Trophoblast cell (in vitro differentiated cells and primary cell): Measurements from ENCODE around the gene LANCL3.

ENCODE experiments used
- DNase-seq, 2 donors: peaks; one replicate each; pipeline ENCODE4 v3.0.0-alpha.2; 2016
- H2AFZ ChIP-seq: 2 replicates; pipeline ENCODE4 v1.6.1; 2013; ENCODE audit warnings: low read length, moderate library complexity, mild to moderate bottlenecking; ENCODE audit not compliant: insufficient read depth, poor library complexity
- H2AK5ac ChIP-seq: 2 replicates; pipeline ENCODE4 v1.6.1; 2013; ENCODE audit warnings: mild to moderate bottlenecking, low read length
- H2BK120ac ChIP-seq: 2 replicates; pipeline ENCODE4 v1.6.1; 2013; ENCODE audit warnings: low read length, mild to moderate bottlenecking, moderate library complexity; ENCODE audit not compliant: insufficient read depth, poor library complexity
- H2BK12ac ChIP-seq: 2 replicates; pipeline ENCODE4 v1.6.1; 2013; ENCODE audit warnings: mild to moderate bottlenecking, low read length, moderate library complexity
- H2BK5ac ChIP-seq: 2 replicates; pipeline ENCODE4 v1.6.1; 2013; ENCODE audit warnings: low read length, low read depth, moderate library complexity, mild to moderate bottlenecking; ENCODE audit not compliant: poor library complexity
- H3K14ac ChIP-seq: 2 replicates; pipeline ENCODE4 v1.6.1; 2013; ENCODE audit warnings: mild to moderate bottlenecking, low read length
- H3K18ac ChIP-seq: 2 replicates; pipeline ENCODE4 v1.6.1; 2013; ENCODE audit warnings: mild to moderate bottlenecking, low read length
- H3K23ac ChIP-seq: 2 replicates; pipeline ENCODE4 v1.6.1; 2013; ENCODE audit warnings: low read length
- H3K27ac ChIP-seq: 2 replicates; pipeline ENCODE4 v1.5.1; 2013; ENCODE audit warnings: low read depth, mild to moderate bottlenecking, inconsistent platforms, low read length, moderate library complexity
- H3K27me3 ChIP-seq: 2 replicates; pipeline ENCODE4 v1.6.1; 2013; ENCODE audit warnings: inconsistent platforms, mild to moderate bottlenecking, low read length, moderate library complexity; ENCODE audit not compliant: insufficient read depth
- H3K36me3 ChIP-seq, 2 experiments: 1 replicate in 1 of 2; 2 replicates in 1 of 2; pipeline ENCODE4 v1.6.1; 2013; ENCODE audit warnings: low read length in 2 of 2, mild to moderate bottlenecking in 2 of 2, moderate library complexity in 1 of 2; ENCODE audit not compliant: insufficient read depth in 2 of 2, control insufficient read depth in 1 of 2
- H3K4ac ChIP-seq: 2 replicates; pipeline ENCODE4 v1.6.1; 2013; ENCODE audit warnings: low read depth, mild to moderate bottlenecking, low read length, moderate library complexity
- H3K4me1 ChIP-seq, 2 experiments: 1 replicate in 1 of 2; 2 replicates in 1 of 2; pipeline ENCODE4 v1.6.1; 2013; ENCODE audit warnings: low read length in 2 of 2, mild to moderate bottlenecking in 2 of 2, moderate library complexity in 1 of 2; ENCODE audit not compliant: insufficient read depth in 2 of 2, control insufficient read depth in 1 of 2
- H3K4me2 ChIP-seq: 2 replicates; pipeline ENCODE4 v1.6.1; 2013; ENCODE audit warnings: inconsistent platforms, mild to moderate bottlenecking, low read length, moderate library complexity
- H3K4me3 ChIP-seq: 2 replicates; pipeline ENCODE4 v1.5.1; 2013; ENCODE audit warnings: mild to moderate bottlenecking, low read depth, low read length, inconsistent platforms
- H3K79me1 ChIP-seq: one replicate; pipeline ENCODE4 v1.6.1; 2013; ENCODE audit warnings: low read length
- H3K79me2 ChIP-seq: 2 replicates; pipeline ENCODE4 v1.6.1; 2013; ENCODE audit warnings: low read length, mild to moderate bottlenecking; ENCODE audit not compliant: control insufficient read depth, insufficient read depth, poor library complexity
- H3K9ac ChIP-seq: 2 replicates; pipeline ENCODE4 v1.6.1; 2013; ENCODE audit warnings: mild to moderate bottlenecking, low read length
- H3K9me3 ChIP-seq: 2 replicates; pipeline ENCODE4 v1.6.1; 2013; ENCODE audit warnings: low read depth, mild to moderate bottlenecking, control low read depth, inconsistent platforms, low read length; ENCODE audit not compliant: insufficient read depth
- H4K12ac ChIP-seq: 2 replicates; pipeline ENCODE4 v1.6.1; 2013; ENCODE audit warnings: low read depth, mild to moderate bottlenecking, low read length, moderate library complexity
- H4K8ac ChIP-seq: 2 replicates; pipeline ENCODE4 v1.6.1; 2013; ENCODE audit warnings: low read depth, mild to moderate bottlenecking, low read length, moderate library complexity
- H4K91ac ChIP-seq: one replicate; pipeline ENCODE4 v1.6.1; 2013; ENCODE audit warnings: low read depth, mild to moderate bottlenecking, low read length, moderate library complexity
- WGBS: extraction: QIAGEN DNeasy Blood & Tissue Kit; methylation state at CpG from one replicate; pipeline ENCODE4 v1.1.7; 2013; ENCODE audit warnings: missing lambda C conversion rate; ENCODE audit not compliant: insufficient read length, insufficient coverage; ENCODE audit errors: extremely low coverage; 5-methylcytosine and 5-hydroxymethylcytosine counted together

Gene LANCL3

GRCh38 chrX:37677765-37678164, 106.3 kb downstream of the LANCL3 start:
- no peak overlapping the region for H2BK5ac ChIP-seq
- H3K4me1 ChIP-seq, result no peaks in the 10 kb centered on the region
- H3K27ac ChIP-seq, result no peak overlapping the region
- no peaks in the 10 kb centered on the region for H3K9me3 ChIP-seq
- no peak for DNase-seq
- no peak overlapping the region for H2BK12ac ChIP-seq
- H3K14ac ChIP-seq, result no peak overlapping the region
- no peaks in the 10 kb centered on the region for H3K79me2 ChIP-seq
- no peaks in the 10 kb centered on the region for H3K79me1 ChIP-seq
- H3K36me3 ChIP-seq, result no peaks in the 10 kb centered on the region
- H4K91ac ChIP-seq, result no peak overlapping the region
- H3K4me2 ChIP-seq, result no peak overlapping the region
- no peak overlapping the region for H2AK5ac ChIP-seq
- no peak overlapping the region for H3K4me3 ChIP-seq
- no peak overlapping the region for H3K23ac ChIP-seq
- no CpG with 5 or more reads among the region's 1 CpG for WGBS
- H4K8ac ChIP-seq, result no peak overlapping the region
- no peak overlapping the region for H3K18ac ChIP-seq
- H4K12ac ChIP-seq, result no peak overlapping the region
- H2AFZ ChIP-seq, result no peak overlapping the region
- no peak overlapping the region for H3K9ac ChIP-seq
- no peaks in the 10 kb centered on the region for H3K27me3 ChIP-seq
- H2BK120ac ChIP-seq, result no peak overlapping the region
- no peak overlapping the region for H3K4ac ChIP-seq

- Histone ChIP-seq H3K79me1 (no peaks in the 10 kb centered on the region), H2BK5ac (no peak overlapping the region), H3K4me2 (no peak overlapping the region), H3K14ac (no peak overlapping the region), H3K4me1 (no peaks in the 10 kb centered on the region), H3K23ac (no peak overlapping the region), H3K36me3 (no peaks in the 10 kb centered on the region), H4K12ac (no peak overlapping the region), H4K91ac (no peak overlapping the region), H2BK12ac (no peak overlapping the region), H3K79me2 (no peaks in the 10 kb centered on the region), H4K8ac (no peak overlapping the region), H3K18ac (no peak overlapping the region), H3K9me3 (no peaks in the 10 kb centered on the region), H3K27me3 (no peaks in the 10 kb centered on the region), H2AK5ac (no peak overlapping the region), H2BK120ac (no peak overlapping the region), H3K27ac (no peak overlapping the region), H3K4me3 (no peak overlapping the region), H3K4ac (no peak overlapping the region), H2AFZ (no peak overlapping the region), H3K9ac (no peak overlapping the region)
- DNase-seq, result no peak
- no CpG with 5 or more reads among the region's 1 CpG for WGBS
Measured at GRCh38 chrX:37678574-37678973, 107.1 kb downstream of the LANCL3 start.

- H2BK12ac ChIP-seq, result no peak overlapping the region
- H3K18ac ChIP-seq, result no peak overlapping the region
- H3K9me3 ChIP-seq, result no peaks in the 10 kb centered on the region
- H3K79me1 ChIP-seq, result no peaks in the 10 kb centered on the region
- H3K36me3 ChIP-seq, result no peaks in the 10 kb centered on the region
- H3K79me2 ChIP-seq, result no peaks in the 10 kb centered on the region
- no peak for DNase-seq
- H3K4me2 ChIP-seq, result no peak overlapping the region
- H3K4ac ChIP-seq, result no peak overlapping the region
- no peak overlapping the region for H4K8ac ChIP-seq
- H3K23ac ChIP-seq, result no peak overlapping the region
- no peak overlapping the region for H2AK5ac ChIP-seq
- no peak overlapping the region for H3K14ac ChIP-seq
- H3K4me3 ChIP-seq, result no peak overlapping the region
- H2AFZ ChIP-seq, result no peak overlapping the region
- no peaks in the 10 kb centered on the region for H3K4me1 ChIP-seq
- no peak overlapping the region for H3K27ac ChIP-seq
- H2BK5ac ChIP-seq, result no peak overlapping the region
- no peak overlapping the region for H3K9ac ChIP-seq
- no peak overlapping the region for H4K12ac ChIP-seq
- H4K91ac ChIP-seq, result no peak overlapping the region
- WGBS, result no CpG with 5 or more reads among the region's 1 CpG
- no peaks in the 10 kb centered on the region for H3K27me3 ChIP-seq
- H2BK120ac ChIP-seq, result no peak overlapping the region
Measured at GRCh38 chrX:37679230-37679629, 107.8 kb downstream of the LANCL3 start.

GRCh38 chrX:37679888-37680287, 108.4 kb downstream of the LANCL3 start:
- H4K8ac ChIP-seq, result no peak overlapping the region
- H2BK12ac ChIP-seq, result no peak overlapping the region
- H4K91ac ChIP-seq, result no peak overlapping the region
- H2AFZ ChIP-seq, result no peak overlapping the region
- no peaks in the 10 kb centered on the region for H3K9me3 ChIP-seq
- no peak for DNase-seq
- no peak overlapping the region for H3K9ac ChIP-seq
- no peak overlapping the region for H2AK5ac ChIP-seq
- H3K79me2 ChIP-seq, result no peaks in the 10 kb centered on the region
- WGBS, result no CpG with 5 or more reads among the region's 1 CpG
- no peak overlapping the region for H2BK5ac ChIP-seq
- no peak overlapping the region for H2BK120ac ChIP-seq
- H3K27me3 ChIP-seq, result no peaks in the 10 kb centered on the region
- H3K4me1 ChIP-seq, result no peaks in the 10 kb centered on the region
- H3K27ac ChIP-seq, result no peak overlapping the region
- no peak overlapping the region for H4K12ac ChIP-seq
- no peak overlapping the region for H3K14ac ChIP-seq
- H3K23ac ChIP-seq, result no peak overlapping the region
- no peak overlapping the region for H3K4ac ChIP-seq
- no peaks in the 10 kb centered on the region for H3K36me3 ChIP-seq
- H3K18ac ChIP-seq, result no peak overlapping the region
- H3K4me2 ChIP-seq, result no peak overlapping the region
- no peaks in the 10 kb centered on the region for H3K79me1 ChIP-seq
- H3K4me3 ChIP-seq, result no peak overlapping the region
